WI38 (cell line): ENCODE measurements around the gene ST8SIA5.

Source experiments
- H3K4me3 ChIP-seq: 2 replicates; pipeline ENCODE4 v1.5.1; 2011; ENCODE audit warnings: low read depth, mild to moderate bottlenecking, control low read depth, low read length
- TF ChIP-seq, protein P1 (sequence below): IDR thresholded peaks from 2 replicates; pipeline ENCODE4 v1.5.1; 2012; ENCODE audit warnings: low read depth, mild to moderate bottlenecking, control low read depth, low read length

ST8SIA5 gene

DNA sequence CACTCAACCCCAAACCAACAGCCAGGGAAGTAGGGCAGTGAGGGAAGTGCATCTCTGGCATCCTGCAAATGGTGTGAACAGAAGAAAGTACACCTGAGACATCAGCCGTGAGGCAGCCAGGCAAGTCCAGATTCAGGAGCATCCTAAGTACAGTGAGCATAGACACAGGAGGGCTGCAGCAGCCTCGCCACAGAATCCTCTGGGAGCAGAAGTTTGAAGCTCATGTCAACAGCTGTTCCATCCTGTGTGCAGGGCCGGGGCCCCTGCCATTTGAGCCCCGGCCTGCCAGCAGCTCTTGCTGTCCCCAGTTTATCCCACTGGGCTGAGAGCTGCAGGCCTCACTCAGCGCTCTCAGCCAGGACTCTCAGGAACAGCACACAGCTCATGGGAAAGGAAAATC is 114.3 kb downstream of the ST8SIA5 start:
- TF ChIP-seq, protein P1, sequence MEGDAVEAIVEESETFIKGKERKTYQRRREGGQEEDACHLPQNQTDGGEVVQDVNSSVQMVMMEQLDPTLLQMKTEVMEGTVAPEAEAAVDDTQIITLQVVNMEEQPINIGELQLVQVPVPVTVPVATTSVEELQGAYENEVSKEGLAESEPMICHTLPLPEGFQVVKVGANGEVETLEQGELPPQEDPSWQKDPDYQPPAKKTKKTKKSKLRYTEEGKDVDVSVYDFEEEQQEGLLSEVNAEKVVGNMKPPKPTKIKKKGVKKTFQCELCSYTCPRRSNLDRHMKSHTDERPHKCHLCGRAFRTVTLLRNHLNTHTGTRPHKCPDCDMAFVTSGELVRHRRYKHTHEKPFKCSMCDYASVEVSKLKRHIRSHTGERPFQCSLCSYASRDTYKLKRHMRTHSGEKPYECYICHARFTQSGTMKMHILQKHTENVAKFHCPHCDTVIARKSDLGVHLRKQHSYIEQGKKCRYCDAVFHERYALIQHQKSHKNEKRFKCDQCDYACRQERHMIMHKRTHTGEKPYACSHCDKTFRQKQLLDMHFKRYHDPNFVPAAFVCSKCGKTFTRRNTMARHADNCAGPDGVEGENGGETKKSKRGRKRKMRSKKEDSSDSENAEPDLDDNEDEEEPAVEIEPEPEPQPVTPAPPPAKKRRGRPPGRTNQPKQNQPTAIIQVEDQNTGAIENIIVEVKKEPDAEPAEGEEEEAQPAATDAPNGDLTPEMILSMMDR, result no peak
- H3K4me3 ChIP-seq, result no peak overlapping the region

DNA sequence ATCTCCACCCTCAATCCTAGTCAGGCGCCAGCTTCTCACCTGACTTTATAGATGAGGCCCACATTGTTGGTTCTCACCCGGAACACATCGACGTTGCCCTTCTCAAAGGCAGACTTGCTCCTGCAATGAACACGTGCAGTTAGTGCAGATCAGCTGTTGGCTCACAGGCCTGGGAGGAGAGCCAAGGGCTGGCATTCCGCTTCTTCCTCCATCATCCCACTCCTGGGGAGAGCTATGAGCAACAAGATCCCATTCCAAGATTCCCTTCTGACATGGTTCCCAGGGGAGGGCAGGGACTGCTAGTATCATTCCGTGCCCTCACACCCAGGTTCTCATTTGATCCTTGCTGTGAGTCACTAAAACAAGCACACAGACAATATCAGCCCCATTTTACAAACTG is 114.9 kb downstream of the ST8SIA5 start:
- no peak overlapping the region for H3K4me3 ChIP-seq
- TF ChIP-seq, protein P1, result no peak

DNA sequence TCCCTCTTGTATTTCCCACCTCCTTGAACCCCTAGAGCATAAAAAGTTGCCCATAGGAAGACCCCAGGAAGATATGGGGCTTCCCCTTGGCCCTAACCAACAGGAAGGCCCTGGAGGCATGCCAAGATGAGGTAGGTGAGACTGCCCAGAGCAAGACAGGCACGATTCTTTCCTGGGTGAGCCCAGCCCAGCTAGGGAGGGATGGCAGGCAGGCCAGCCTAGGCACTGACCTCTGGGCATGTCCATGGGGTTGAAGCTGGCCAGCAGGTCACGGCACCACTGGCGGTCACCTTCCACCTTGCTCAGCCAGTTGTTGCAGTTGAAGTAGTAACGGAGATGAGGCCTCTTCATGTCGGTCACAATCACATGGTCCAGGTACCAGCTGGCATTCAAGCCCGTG is 117.5 kb downstream of the ST8SIA5 start:
- TF ChIP-seq, protein P1, result no peak

DNA sequence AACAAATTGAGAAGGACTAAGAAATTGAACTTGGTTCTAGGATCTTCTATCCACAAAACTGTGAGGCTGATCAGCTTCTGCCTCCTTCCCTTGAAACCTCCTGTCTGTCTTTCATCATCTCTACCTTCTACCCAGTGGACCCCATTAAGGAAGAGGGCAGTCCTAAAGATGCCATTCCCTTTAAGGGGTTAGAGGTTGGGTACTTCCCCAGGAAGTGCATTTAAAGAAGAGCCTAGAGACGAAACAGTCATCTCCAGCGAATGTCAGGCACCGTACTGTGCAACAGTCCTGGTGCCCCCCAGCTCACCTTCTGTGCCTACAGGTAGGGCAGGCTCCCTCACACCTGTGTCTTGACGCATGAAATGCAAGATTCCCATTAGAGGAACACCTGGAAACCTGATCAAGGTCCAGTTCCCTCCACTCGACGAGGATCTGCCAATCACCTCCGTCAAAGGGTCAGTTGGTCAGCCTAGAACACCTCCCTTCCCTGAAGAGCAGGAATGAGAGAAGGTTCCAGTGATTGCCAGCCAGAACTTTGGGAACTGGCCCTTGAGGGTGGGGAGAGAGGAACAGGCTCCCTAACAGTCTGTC is 120.7 kb downstream of the ST8SIA5 start:
- TF ChIP-seq, protein P1, result no peak

More for the DNA sequence above, 117.5 kb downstream of the ST8SIA5 start:
- H3K4me3 ChIP-seq, result no peak overlapping the region

DNA sequence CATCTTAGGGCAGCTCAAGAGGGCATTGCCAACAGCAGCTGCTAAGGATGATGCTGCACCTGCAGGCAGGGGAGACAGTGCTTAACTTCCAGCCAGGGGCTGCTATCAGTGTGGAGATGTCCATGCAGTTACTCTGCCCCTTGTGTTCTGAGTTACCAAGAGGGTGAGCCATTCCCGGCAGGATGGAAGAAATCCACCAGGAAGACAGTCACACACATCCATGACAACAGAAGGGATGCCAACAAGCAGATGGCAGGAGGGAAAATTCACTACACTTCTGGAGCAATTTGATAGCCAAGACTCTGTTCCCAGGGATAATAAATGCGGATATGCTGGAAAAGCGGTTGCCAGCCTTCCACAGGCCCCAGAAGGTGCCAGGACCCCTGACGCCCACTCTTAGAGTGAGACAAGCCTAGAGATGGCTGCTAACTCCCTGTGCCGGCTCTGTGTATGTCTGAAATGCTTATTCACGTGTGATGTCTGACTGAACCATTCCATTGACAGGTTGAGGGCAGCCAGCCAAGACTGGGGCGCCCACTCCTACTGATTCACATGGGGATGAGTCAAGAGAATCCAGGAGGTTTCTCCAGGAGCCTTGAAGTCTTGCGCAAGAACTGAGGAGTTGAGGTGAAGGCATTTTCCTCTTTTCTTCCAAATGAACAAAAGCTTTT is 124.3 kb downstream of the ST8SIA5 start:
- no peak overlapping the region for H3K4me3 ChIP-seq
- TF ChIP-seq, protein P1, result no peak

More for the DNA sequence above, 120.7 kb downstream of the ST8SIA5 start:
- no peak overlapping the region for H3K4me3 ChIP-seq

DNA sequence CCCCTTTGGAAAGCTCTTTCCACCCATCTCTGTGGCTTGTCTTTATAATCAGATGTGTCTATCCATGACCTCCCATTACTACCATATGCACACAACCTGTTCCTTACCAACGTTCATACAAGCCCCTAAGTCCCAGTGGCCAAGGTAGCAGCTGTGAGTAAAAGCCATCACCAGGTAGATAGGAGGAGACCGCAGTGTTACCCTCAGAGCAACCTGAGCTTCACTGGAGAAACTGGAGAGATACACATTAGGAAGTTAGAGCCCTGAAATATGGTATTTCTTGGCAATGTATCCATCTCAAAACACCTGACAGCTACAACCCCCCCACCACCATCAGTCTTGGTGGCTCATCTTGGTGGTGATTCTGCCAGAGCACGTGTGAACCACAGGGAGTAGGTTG is 125.9 kb downstream of the ST8SIA5 start:
- TF ChIP-seq, protein P1, result no peak
- no peak overlapping the region for H3K4me3 ChIP-seq

DNA sequence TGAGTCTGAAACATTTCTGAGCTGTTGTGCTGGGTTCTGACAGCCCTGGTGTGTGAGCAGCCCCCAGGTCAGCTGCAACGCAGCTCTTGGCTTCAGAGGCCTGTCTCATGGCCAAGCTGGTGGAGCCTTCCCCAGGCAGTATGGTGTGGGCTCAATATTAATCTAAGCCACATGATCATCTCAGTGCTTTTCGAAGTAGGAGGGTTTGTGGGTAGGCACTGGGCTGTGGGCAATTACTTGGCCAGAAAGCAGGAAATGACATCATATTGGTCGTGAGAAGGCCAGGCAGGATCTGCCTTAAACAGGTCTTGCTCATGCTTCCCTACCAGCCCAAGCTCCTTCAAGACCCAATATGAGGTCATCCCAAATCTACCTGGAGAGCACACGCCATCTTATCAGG is 126.7 kb downstream of the ST8SIA5 start:
- no peak overlapping the region for H3K4me3 ChIP-seq
- TF ChIP-seq, protein P1, result no peak
